SK-N-SH (cell line): ENCODE data around the gene TNRC6B. TPM values are rescaled to one million over a fixed set of nuclear protein-coding genes. Genes with fewer than 3 reads are reported as not detected.

Experiments used
- CTCF ChIA-PET: fragments of 300-600, 350-600 bp; formaldehyde crosslinking; extraction: SDS; loops from one replicate; lab custom pipeline; 2021; lab: Yijun Ruan, JAX
- POLR2A ChIA-PET: fragments of 350-600 bp; sonication (Branson Sonifier 250); formaldehyde crosslinking; extraction: SDS; loops from one replicate; lab custom pipeline; 2020; ENCODE audit warnings: antibody characterized with exemption, inconsistent platforms; lab: Yijun Ruan, JAX
- DNase-seq: peaks from one replicate; pipeline ENCODE4 v3.0.0; 2012
- H2AFZ ChIP-seq: fragments of 200-600 bp; sonication (generic); 2 replicates; pipeline ENCODE4 v1.8.1; 2016; ENCODE audit warnings: antibody characterized with exemption, mild to moderate bottlenecking, low read depth
- H3F3A ChIP-seq: fragments of 200-600 bp; sonication (generic); replicated peaks from 2 replicates; pipeline ENCODE3; 2016; ENCODE audit warnings: antibody characterized with exemption, mild to moderate bottlenecking; ENCODE audit not compliant: insufficient read depth
- H3K27ac ChIP-seq, 2 experiments: fragments of 200-500 bp in 1 of 2; fragments of 200-600 bp in 1 of 2; sonication (Bioruptor generic) in 1 of 2; sonication (generic), shearing (Covaris generic) in 1 of 2; 2 replicates each; pipeline versions ENCODE4 v1.5.1 to v1.6.1; 2014 to 2016; ENCODE audit warnings: low read depth in 2 of 2, inconsistent platforms in 1 of 2, low read length in 1 of 2, mild to moderate bottlenecking in 1 of 2, mixed read lengths in 1 of 2
- H3K27me3 ChIP-seq: fragments of 200-600 bp; sonication (generic), shearing (Covaris generic); 2 replicates; pipeline ENCODE4 v1.6.1; 2016; ENCODE audit warnings: mixed run types; ENCODE audit not compliant: insufficient read depth
- H3K36me3 ChIP-seq, 2 experiments: fragments of 200-500 bp in 1 of 2; fragments of 200-600 bp in 1 of 2; sonication (Bioruptor generic) in 1 of 2; sonication (generic) in 1 of 2; replicated peaks in 1 of 2; 2 replicates each; pipeline versions ENCODE3 to v1.5.1; 2014 to 2016; ENCODE audit warnings: low read length in 1 of 2, mild to moderate bottlenecking in 1 of 2; ENCODE audit not compliant: insufficient read depth in 2 of 2, control insufficient read depth in 1 of 2
- H3K4me1 ChIP-seq, 2 experiments: fragments of 200-500 bp in 1 of 2; fragments of 200-600 bp in 1 of 2; sonication (Bioruptor generic) in 1 of 2; sonication (generic), shearing (Covaris generic) in 1 of 2; 2 replicates each; pipeline versions ENCODE4 v1.5.1 to v1.6.1; 2014 to 2016; ENCODE audit warnings: low read depth in 1 of 2, low read length in 1 of 2, mixed run types in 1 of 2; ENCODE audit not compliant: insufficient read depth in 2 of 2, control insufficient read depth in 1 of 2
- H3K4me2 ChIP-seq: fragments of 200-600 bp; sonication (generic), shearing (Covaris generic); 2 replicates; pipeline ENCODE4 v1.6.1; 2017; ENCODE audit warnings: mixed run types
- H3K4me3 ChIP-seq, 2 experiments: fragments of 200-500 bp in 1 of 2; fragments of 200-600 bp in 1 of 2; sonication (Bioruptor generic) in 1 of 2; sonication (generic), shearing (Covaris generic) in 1 of 2; 2 replicates each; pipeline versions ENCODE4 v1.5.1 to v1.8.1; 2014 to 2016; ENCODE audit warnings: low read depth in 2 of 2, inconsistent platforms in 1 of 2, low read length in 1 of 2, mild to moderate bottlenecking in 1 of 2, mixed read lengths in 1 of 2, moderate library complexity in 1 of 2
- H3K79me2 ChIP-seq: fragments of 200-600 bp; sonication (generic); 2 replicates; pipeline ENCODE4 v1.8.1; 2017; ENCODE audit warnings: mild to moderate bottlenecking; ENCODE audit not compliant: insufficient read depth
- H3K9ac ChIP-seq: fragments of 200-600 bp; sonication (generic); 2 replicates; pipeline ENCODE4 v1.6.1; 2017; ENCODE audit warnings: mixed run types
- H3K9me2 ChIP-seq: fragments of 200-600 bp; sonication (generic); 2 replicates; pipeline ENCODE4 v1.6.1; 2017; ENCODE audit warnings: mixed run types
- H3K9me3 ChIP-seq: fragments of 200-600 bp; sonication (generic); 2 replicates; pipeline ENCODE4 v1.6.1; 2017; ENCODE audit warnings: mixed run types, mild to moderate bottlenecking, moderate library complexity
- H4K20me1 ChIP-seq: fragments of 200-600 bp; sonication (generic); 2 replicates; pipeline ENCODE4 v1.6.1; 2017; ENCODE audit warnings: mild to moderate bottlenecking, mixed run types; ENCODE audit not compliant: insufficient read depth
- CHD2 ChIP-seq: fragments of 150-350 bp; IDR thresholded peaks from 2 replicates; pipeline ENCODE4 v1.6.1; 2018; ENCODE audit warnings: low read length; ENCODE audit not compliant: partially characterized antibody
- ELF1 ChIP-seq: IDR thresholded peaks from 2 replicates; pipeline ENCODE4 v1.4.0; 2012
- EP300 ChIP-seq, 2 experiments: IDR thresholded peaks; 2 replicates each; pipeline versions ENCODE4 v1.4.0 to v1.6.1; 2012; ENCODE audit warnings: borderline replicate concordance in 1 of 2, low read depth in 1 of 2, low read length in 1 of 2
- FOXJ3 ChIP-seq: sonication (generic); formaldehyde crosslinking; IDR thresholded peaks from 2 replicates; pipeline ENCODE4 v1.5.1; 2020; ENCODE audit warnings: mild to moderate bottlenecking, missing genetic modification reagents
- GABPA ChIP-seq: IDR thresholded peaks from 2 replicates; pipeline ENCODE4 v1.4.0; 2012; ENCODE audit warnings: low read depth, mild to moderate bottlenecking
- GATA2 ChIP-seq: sonication (generic); formaldehyde crosslinking; IDR thresholded peaks from 2 replicates; pipeline ENCODE4 v1.5.0; 2020; ENCODE audit warnings: mild to moderate bottlenecking, missing genetic modification reagents
- NFIC ChIP-seq: IDR thresholded peaks from 2 replicates; pipeline ENCODE4 v1.4.0; 2012; ENCODE audit warnings: borderline replicate concordance
- PBX3 ChIP-seq: IDR thresholded peaks from 2 replicates; pipeline ENCODE4; 2012
- POLR2AphosphoS5 ChIP-seq: IDR thresholded peaks from 2 replicates; pipeline ENCODE4 v1.6.1; 2012; ENCODE audit warnings: low read depth, low read length
- RAD21 ChIP-seq: IDR thresholded peaks from 2 replicates; pipeline ENCODE4 v1.6.1; 2012; ENCODE audit warnings: mild to moderate bottlenecking, low read length
- RCOR1 ChIP-seq: fragments of 150-350 bp; IDR thresholded peaks from 2 replicates; pipeline ENCODE4 v1.6.1; 2017; ENCODE audit warnings: antibody characterized with exemption, low read length
- REST ChIP-seq: IDR thresholded peaks from 2 replicates; pipeline ENCODE4 v1.6.1; 2012; ENCODE audit warnings: mild to moderate bottlenecking, low read depth, low read length, moderate library complexity
- RXRA ChIP-seq: IDR thresholded peaks from 2 replicates; pipeline ENCODE4 v1.4.0; 2012; ENCODE audit warnings: low read depth, mild to moderate bottlenecking, borderline replicate concordance
- SMC3 ChIP-seq: IDR thresholded peaks from 2 replicates; pipeline ENCODE4 v1.6.1; 2012; ENCODE audit warnings: low read depth, low read length, improper control_type of control experiment
- TCF12 ChIP-seq: IDR thresholded peaks from 2 replicates; pipeline ENCODE4 v1.4.0; 2012
- TEAD4 ChIP-seq: IDR thresholded peaks from 2 replicates; pipeline ENCODE4 v1.4.0; 2012; ENCODE audit warnings: mild to moderate bottlenecking, borderline replicate concordance; ENCODE audit not compliant: insufficient read depth
- USF1 ChIP-seq: IDR thresholded peaks from 2 replicates; pipeline ENCODE4 v1.4.0; 2012; ENCODE audit warnings: low read depth, borderline replicate concordance
- ZBTB33 ChIP-seq: IDR thresholded peaks from 2 replicates; pipeline ENCODE4 v1.4.0; 2012; ENCODE audit warnings: low read depth, borderline replicate concordance
- WGBS: methylation state at CpG from one replicate; pipeline ENCODE4 v1.1.6; 2017; ENCODE audit warnings: low lambda C conversion rate; 5-methylcytosine and 5-hydroxymethylcytosine counted together
- polyA plus RNA-seq, 3 experiments: library from polyadenylated mRNA; depleted of rRNA; stranded (reverse); fragments of >200 nt; gene quantifications; 2 replicates each; pipeline ENCODE4 v1.2.3, GENCODE V29; 2012
- TF ChIP-seq, protein P1 (sequence below): fragments of 150-350 bp; IDR thresholded peaks from 2 replicates; pipeline ENCODE4 v1.6.1; 2016; ENCODE audit warnings: mild to moderate bottlenecking, low read depth, low read length
- TF ChIP-seq, protein P2 (sequence below): IDR thresholded peaks from 2 replicates; pipeline ENCODE4 v1.4.0; 2012; ENCODE audit warnings: low read depth

Gene TNRC6B
- polyA plus RNA-seq, 1 of the 3 experiments (the other 2 are of a cell fraction): 1.2 TPM

DNA sequence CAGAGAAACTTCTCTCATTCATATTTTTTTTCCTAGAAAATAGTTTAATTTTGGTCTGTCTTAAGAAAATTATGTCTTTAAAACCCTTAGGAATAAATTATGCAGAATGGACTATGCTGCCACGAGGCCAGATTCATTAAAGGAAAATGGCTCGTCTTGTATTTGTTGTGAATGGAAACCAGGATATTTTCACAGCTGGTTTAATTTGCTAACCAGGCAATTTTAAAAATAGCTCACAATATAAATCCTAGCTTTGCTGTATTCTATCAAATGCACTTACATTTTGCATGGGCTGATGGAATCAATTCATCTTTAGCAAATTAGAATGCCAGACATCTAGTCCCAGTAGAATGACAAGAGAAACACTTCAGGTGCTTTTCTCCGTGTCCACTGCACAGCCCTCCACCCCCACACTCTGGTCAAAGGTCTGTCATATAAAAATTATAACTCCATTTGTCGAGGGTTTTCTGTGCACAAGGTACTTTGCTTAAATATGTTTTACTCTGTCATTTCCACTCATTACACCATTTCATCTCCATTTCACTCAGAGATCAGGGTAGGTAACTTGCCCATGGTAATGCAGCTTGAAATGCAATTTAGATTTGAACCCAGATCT lies 20.3 kb upstream of the TNRC6B start:
- Histone ChIP-seq H3K27ac (no peak overlapping the region), H3K27me3 (no peaks in the 10 kb centered on the region), H3K9ac (no peak overlapping the region), H3K4me2 (no peak overlapping the region), H3K4me3 (no peak overlapping the region), H3K9me3 (no peaks in the 10 kb centered on the region), H3F3A (no peaks in the 10 kb centered on the region), H3K36me3 (no peaks in the 10 kb centered on the region), H3K4me1 (no peaks in the 10 kb centered on the region), H3K79me2 (no peaks in the 10 kb centered on the region)
- TF ChIP-seq NFIC: no peak
- no peak for TF ChIP-seq RAD21
- TF ChIP-seq SMC3: no peak
- TF ChIP-seq FOXJ3 (CRISPR knock-in tag): no peak
- TF ChIP-seq, protein P1, sequence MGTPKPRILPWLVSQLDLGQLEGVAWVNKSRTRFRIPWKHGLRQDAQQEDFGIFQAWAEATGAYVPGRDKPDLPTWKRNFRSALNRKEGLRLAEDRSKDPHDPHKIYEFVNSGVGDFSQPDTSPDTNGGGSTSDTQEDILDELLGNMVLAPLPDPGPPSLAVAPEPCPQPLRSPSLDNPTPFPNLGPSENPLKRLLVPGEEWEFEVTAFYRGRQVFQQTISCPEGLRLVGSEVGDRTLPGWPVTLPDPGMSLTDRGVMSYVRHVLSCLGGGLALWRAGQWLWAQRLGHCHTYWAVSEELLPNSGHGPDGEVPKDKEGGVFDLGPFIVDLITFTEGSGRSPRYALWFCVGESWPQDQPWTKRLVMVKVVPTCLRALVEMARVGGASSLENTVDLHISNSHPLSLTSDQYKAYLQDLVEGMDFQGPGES: no peak
- TF ChIP-seq TCF12: no peak
- TF ChIP-seq ZBTB33: no peak
- TF ChIP-seq TEAD4: no peak
- TF ChIP-seq, all 33 proteins: peak for 0
- DNase-seq: no peak
- ChIA-PET POLR2A (no interaction called here), CTCF (no interaction called here)
- no peaks in the 10 kb centered on the region for H4K20me1 ChIP-seq
- no peak overlapping the region for H2AFZ ChIP-seq
- H3K9me2 ChIP-seq: no peaks in the 10 kb centered on the region
- 87% methylated on average over 4 of the region's 4 CpGs for WGBS

- POLR2A ChIA-PET: no interaction called here
- Histone ChIP-seq H3K4me3 (no peak overlapping the region), H4K20me1 (no peaks in the 10 kb centered on the region), H3K79me2 (no peaks in the 10 kb centered on the region), H3K9ac (no peak overlapping the region), H3K36me3 (no peaks in the 10 kb centered on the region), H2AFZ (no peak overlapping the region), H3K9me2 (no peaks in the 10 kb centered on the region), H3K9me3 (no peaks in the 10 kb centered on the region), H3F3A (no peaks in the 10 kb centered on the region), H3K27ac (no peak overlapping the region), H3K4me2 (no peak overlapping the region), H3K27me3 (no peaks in the 10 kb centered on the region), H3K4me1 (no peaks in the 10 kb centered on the region)
- WGBS: 20% methylated on average over 1 of the region's 1 CpG
- DNase-seq: no peak
- CTCF ChIA-PET: interaction anchor here (1.2 kb wide), 1 partner anchor 26 kb away, joined by 3 read pairs; no protein-coding TSS in a partner anchor
- TF ChIP-seq USF1 (no peak), RCOR1 (no peak), TCF12 (no peak), PBX3 (no peak), REST (no peak), EP300 (IDR thresholded peaks at IDR 0.05; ENCODE audit: borderline replicate concordance in 1 of 2, low read depth in 1 of 2, low read length in 1 of 2) (no peak), CHD2 (no peak), ELF1 (no peak), RXRA (no peak), GABPA (no peak), NFIC (no peak), GATA2 (no peak), POLR2AphosphoS5 (no peak)
- TF ChIP-seq, protein P2, sequence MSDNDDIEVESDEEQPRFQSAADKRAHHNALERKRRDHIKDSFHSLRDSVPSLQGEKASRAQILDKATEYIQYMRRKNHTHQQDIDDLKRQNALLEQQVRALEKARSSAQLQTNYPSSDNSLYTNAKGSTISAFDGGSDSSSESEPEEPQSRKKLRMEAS: no peak
These were observed 16.5 kb upstream of the TNRC6B start for GRCh38 chr22:40161194-40161593.
